ENCODE results near the gene FAM200B.

DNA sequence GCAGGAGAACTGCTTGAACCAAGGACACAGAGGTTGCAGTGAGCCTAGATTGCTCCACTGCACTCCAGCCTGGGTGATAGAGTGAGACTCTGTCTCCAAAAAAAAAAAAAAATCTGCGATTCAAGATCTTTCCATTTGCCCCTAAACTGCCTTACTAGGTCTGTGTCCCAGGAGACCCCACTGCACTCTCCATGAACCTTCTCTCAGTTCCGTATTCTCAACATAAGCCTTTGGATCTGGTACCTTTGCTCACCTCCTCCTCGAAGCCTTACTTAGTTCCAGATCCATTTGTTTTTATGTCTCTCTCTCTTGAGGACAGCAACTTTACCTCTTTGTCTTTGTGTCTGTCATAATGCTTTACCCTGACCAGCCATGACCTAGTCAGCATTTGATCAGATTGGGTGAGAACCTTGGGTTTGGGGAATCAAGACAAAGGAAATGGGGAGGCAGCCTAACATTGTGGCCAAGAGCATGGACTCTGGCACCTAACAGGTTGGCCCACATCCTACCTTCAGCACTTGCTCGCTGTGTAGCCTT lies 55.0 kb downstream of the FAM200B start:
- TF ChIP-seq, protein P1, sequence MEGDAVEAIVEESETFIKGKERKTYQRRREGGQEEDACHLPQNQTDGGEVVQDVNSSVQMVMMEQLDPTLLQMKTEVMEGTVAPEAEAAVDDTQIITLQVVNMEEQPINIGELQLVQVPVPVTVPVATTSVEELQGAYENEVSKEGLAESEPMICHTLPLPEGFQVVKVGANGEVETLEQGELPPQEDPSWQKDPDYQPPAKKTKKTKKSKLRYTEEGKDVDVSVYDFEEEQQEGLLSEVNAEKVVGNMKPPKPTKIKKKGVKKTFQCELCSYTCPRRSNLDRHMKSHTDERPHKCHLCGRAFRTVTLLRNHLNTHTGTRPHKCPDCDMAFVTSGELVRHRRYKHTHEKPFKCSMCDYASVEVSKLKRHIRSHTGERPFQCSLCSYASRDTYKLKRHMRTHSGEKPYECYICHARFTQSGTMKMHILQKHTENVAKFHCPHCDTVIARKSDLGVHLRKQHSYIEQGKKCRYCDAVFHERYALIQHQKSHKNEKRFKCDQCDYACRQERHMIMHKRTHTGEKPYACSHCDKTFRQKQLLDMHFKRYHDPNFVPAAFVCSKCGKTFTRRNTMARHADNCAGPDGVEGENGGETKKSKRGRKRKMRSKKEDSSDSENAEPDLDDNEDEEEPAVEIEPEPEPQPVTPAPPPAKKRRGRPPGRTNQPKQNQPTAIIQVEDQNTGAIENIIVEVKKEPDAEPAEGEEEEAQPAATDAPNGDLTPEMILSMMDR (conservative IDR thresholded peaks at IDR 0.05; ENCODE audit: low read length) = no peak
- TF ChIP-seq EZH2phosphoT487 (IDR thresholded peaks at IDR 0.05; ENCODE audit: borderline replicate concordance) = no peak

All from Loucy (cell line).